Endothelial cell of umbilical vein (primary cell): ENCODE measurements around the gene RNF157. TPM values are rescaled to one million over a fixed set of nuclear protein-coding genes. Genes with fewer than 3 reads are reported as not detected.

Source experiments
- BruUV-seq: library from RNA; stranded (reverse); fragments of 400-500 nt; replicated peaks from 2 replicates; lab custom pipeline; 2021; lab: Mats Ljungman, UMichigan
- CTCF ChIA-PET: fragments of 300-600, 350-600 bp; sonication (Branson Sonifier 250); formaldehyde crosslinking; loops from one replicate; lab custom pipeline; 2021; ENCODE audit warnings: antibody characterized with exemption, inconsistent platforms; lab: Charles Lee
- POLR2A ChIA-PET: fragments of 300-600, 350-600 bp; sonication (Branson Sonifier 250); formaldehyde crosslinking; loops from one replicate; lab custom pipeline; 2021; ENCODE audit warnings: antibody characterized with exemption, inconsistent platforms; lab: Charles Lee
- DNase-seq: peaks from one replicate; pipeline ENCODE4 v3.0.0-alpha.2; 2011; ENCODE audit warnings: low read depth, low spot score
- FAIRE-seq: peaks from 2 replicates; lab custom pipeline; 2011; peaks lifted over from hg19 to GRCh38; lab: Jason Lieb, UNC
- H2AFZ ChIP-seq: 2 replicates; pipeline ENCODE4 v1.6.0; 2012; ENCODE audit warnings: low read depth, low read length, control low read depth, inconsistent platforms
- H3K27ac ChIP-seq: 2 replicates; pipeline ENCODE4 v1.5.1; 2011; ENCODE audit warnings: low read depth, mild to moderate bottlenecking, control low read depth, low read length, moderate library complexity; ENCODE audit not compliant: insufficient read depth
- H3K27me3 ChIP-seq, 2 experiments: 2 replicates each; pipeline versions ENCODE4 v1.6.0 to v1.6.1; 2011; ENCODE audit warnings: low read length in 2 of 2, mixed read lengths in 1 of 2; ENCODE audit not compliant: control insufficient read depth in 2 of 2, insufficient read depth in 2 of 2
- H3K36me3 ChIP-seq, 2 experiments: 2 replicates in 1 of 2; 3 replicates in 1 of 2; pipeline ENCODE4 v1.5.1; 2011; ENCODE audit warnings: low read length in 2 of 2, mild to moderate bottlenecking in 1 of 2, moderate library complexity in 1 of 2; ENCODE audit not compliant: control insufficient read depth in 2 of 2, insufficient read depth in 2 of 2; ENCODE audit errors: extremely low read depth in 1 of 2
- H3K4me1 ChIP-seq: 3 replicates; pipeline ENCODE4 v1.5.1; 2011; ENCODE audit warnings: mild to moderate bottlenecking, low read length; ENCODE audit not compliant: control insufficient read depth, insufficient read depth; ENCODE audit errors: extremely low read depth
- H3K4me2 ChIP-seq: 2 replicates; pipeline ENCODE4 v1.6.1; 2011; ENCODE audit warnings: low read length, control low read depth, mixed read lengths; ENCODE audit not compliant: insufficient read depth
- H3K4me3 ChIP-seq, 3 experiments: fragments of 200-600 bp in 1 of 3; sonication (generic), shearing (Covaris generic) in 1 of 3; replicated peaks in 1 of 3; 2 replicates each; pipeline ENCODE4 v1.5.1; 2011 to 2016; ENCODE audit warnings: control low read depth in 3 of 3, low read length in 3 of 3, mild to moderate bottlenecking in 2 of 3, inconsistent platforms in 1 of 3, low read depth in 1 of 3, moderate library complexity in 1 of 3; ENCODE audit not compliant: insufficient read depth in 1 of 3
- H3K79me2 ChIP-seq: 2 replicates; pipeline ENCODE4 v1.6.0; 2012; ENCODE audit warnings: low read length, inconsistent platforms; ENCODE audit not compliant: control insufficient read depth, insufficient read depth
- H3K9ac ChIP-seq: replicated peaks from 2 replicates; pipeline ENCODE3; 2011; ENCODE audit warnings: low read length, control low read depth; ENCODE audit not compliant: insufficient read depth; ENCODE audit errors: extremely low read depth
- H3K9me1 ChIP-seq: replicated peaks from 3 replicates; pipeline ENCODE4 v1.6.0; 2011; ENCODE audit warnings: mild to moderate bottlenecking, low read length; ENCODE audit not compliant: control insufficient read depth, insufficient read depth; ENCODE audit errors: extremely low read depth
- H3K9me3 ChIP-seq: replicated peaks from 2 replicates; pipeline ENCODE4 v1.5.1; 2012; ENCODE audit warnings: low read length, inconsistent platforms; ENCODE audit not compliant: control insufficient read depth, insufficient read depth
- H4K20me1 ChIP-seq: replicated peaks from 2 replicates; pipeline ENCODE3; 2011; ENCODE audit warnings: mild to moderate bottlenecking, low read length; ENCODE audit not compliant: control insufficient read depth, insufficient read depth; ENCODE audit errors: extremely low read depth
- EZH2 ChIP-seq: IDR thresholded peaks from 2 replicates; pipeline ENCODE4 v1.6.1; 2012; ENCODE audit warnings: borderline replicate concordance, low read depth, mild to moderate bottlenecking, moderate library complexity, low read length, inconsistent platforms; ENCODE audit not compliant: severe bottlenecking
- FOS ChIP-seq: IDR thresholded peaks from 2 replicates; pipeline ENCODE4 v1.6.1; 2011; ENCODE audit warnings: mild to moderate bottlenecking, low read length, moderate library complexity, borderline replicate concordance; ENCODE audit not compliant: insufficient read depth
- GATA2 ChIP-seq: IDR thresholded peaks from 2 replicates; pipeline ENCODE4 v1.7.0; 2011; ENCODE audit warnings: low read depth, mild to moderate bottlenecking, moderate library complexity, mixed read lengths, low read length; ENCODE audit not compliant: insufficient read length, insufficient read depth
- JUN ChIP-seq: IDR thresholded peaks from 2 replicates; pipeline ENCODE4 v1.6.1; 2011; ENCODE audit warnings: borderline replicate concordance, low read depth; ENCODE audit not compliant: insufficient read length, insufficient read depth
- MYC ChIP-seq: IDR thresholded peaks from one replicate; pipeline ENCODE4 v1.6.1; 2011; ENCODE audit warnings: mild to moderate bottlenecking, low read depth, low read length
- POLR2A ChIP-seq: IDR thresholded peaks from 2 replicates; pipeline ENCODE4 v1.6.1; 2012; ENCODE audit warnings: low read depth, mild to moderate bottlenecking, control low read depth, low read length
- POLR2AphosphoS5 ChIP-seq: IDR thresholded peaks from 2 replicates; pipeline ENCODE4 v1.6.1; 2012; ENCODE audit warnings: low read depth, mild to moderate bottlenecking, control low read depth, low read length, moderate library complexity; ENCODE audit not compliant: insufficient read depth
- dilution Hi-C: fragments of 300-500 bp; cut with MboI; formaldehyde crosslinking; loops from one replicate; pipeline ENCODE4 v1.15.0; 2019; ENCODE audit warnings: low sequenced_read_pairs; ENCODE audit not compliant: extremely low pct_ligation_motif_present
- intact Hi-C: fragments of 100-400 bp; cut with micrococcal nuclease; formaldehyde crosslinking; loops from one replicate; pipeline ENCODE4 v1.10.0; 2022
- polyA plus RNA-seq, 4 experiments: library from polyadenylated mRNA; depleted of rRNA in 3 of 4; stranded (reverse) in 3 of 4; unstranded in 1 of 4; fragments of >200 nt; gene quantifications; 2 replicates each; pipeline versions ENCODE4 v1.2.1 to v1.2.3, GENCODE V29; 2011 to 2012; ENCODE audit warnings: missing spikeins in 1 of 4
- total RNA-seq: library from RNA; stranded (reverse); gene quantifications from 2 replicates; pipeline ENCODE4 v1.2.3, GENCODE V29; 2021
- TF ChIP-seq, protein P1 (sequence below), 2 donors: IDR thresholded peaks; 1 replicate in 1 of 2; 2 replicates in 1 of 2; pipeline ENCODE4 v1.5.1; 2011; ENCODE audit warnings: low read length in 2 of 2, mild to moderate bottlenecking in 2 of 2, moderate library complexity in 2 of 2, control low read depth in 1 of 2, inconsistent platforms in 1 of 2, low read depth in 1 of 2; ENCODE audit not compliant: insufficient read depth in 1 of 2; ENCODE audit errors: extremely low read depth in 1 of 2
- TF ChIP-seq, protein P2 (sequence below): IDR thresholded peaks from 2 replicates; pipeline ENCODE4 v1.6.1; 2011; ENCODE audit not compliant: insufficient read depth, insufficient read length

RNF157 gene
- total and polyA plus RNA-seq, 2 donors (not counting 3 experiments of a cell fraction or from before 2014, with no cell fraction given), result 0.07 to 0.86 TPM

DNA sequence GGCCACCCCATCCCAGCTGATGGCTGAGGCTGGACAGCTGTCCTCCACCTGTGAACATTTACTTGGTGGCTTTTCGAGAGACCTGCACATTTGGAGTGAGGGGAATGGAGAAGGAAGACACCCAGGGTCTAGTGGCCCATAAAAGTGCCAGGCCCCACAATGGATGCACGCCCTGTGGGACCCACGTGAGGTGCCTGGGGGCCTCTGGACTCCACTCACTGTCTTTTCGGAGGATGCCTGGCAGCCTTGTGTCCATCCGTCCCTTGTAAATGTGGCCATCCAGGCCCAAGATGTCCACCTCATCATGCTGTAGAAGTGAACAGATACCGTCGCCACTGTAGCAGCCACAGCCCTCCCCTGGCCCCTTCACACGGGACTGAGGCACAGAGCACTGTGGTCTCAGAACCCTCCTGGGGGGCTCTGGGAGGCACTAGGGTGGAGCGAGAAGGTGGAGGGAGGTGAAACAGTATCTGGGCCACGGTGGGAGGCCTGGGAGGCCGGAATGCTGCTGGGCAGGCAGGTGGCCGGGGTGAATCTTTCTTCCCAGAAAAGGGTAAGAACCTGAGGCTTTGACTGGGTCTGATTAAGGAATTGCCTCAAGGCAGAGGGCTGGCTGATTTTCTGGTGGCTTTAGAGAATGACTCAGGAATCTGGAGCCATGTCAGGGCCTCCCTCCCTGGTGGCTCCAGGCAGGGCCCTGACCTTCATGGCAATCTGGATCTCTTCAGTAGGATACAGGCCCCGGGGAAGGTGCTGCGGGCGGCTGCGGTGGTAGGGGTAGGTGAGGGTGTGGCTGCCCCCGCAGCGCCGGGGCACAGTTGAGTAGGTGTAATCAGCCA is 36.4 kb upstream of the RNF157 start:
- DNase-seq, result no peak
- TF ChIP-seq MYC, result no peak
- no peak for TF ChIP-seq FOS
- TF ChIP-seq, protein P1, sequence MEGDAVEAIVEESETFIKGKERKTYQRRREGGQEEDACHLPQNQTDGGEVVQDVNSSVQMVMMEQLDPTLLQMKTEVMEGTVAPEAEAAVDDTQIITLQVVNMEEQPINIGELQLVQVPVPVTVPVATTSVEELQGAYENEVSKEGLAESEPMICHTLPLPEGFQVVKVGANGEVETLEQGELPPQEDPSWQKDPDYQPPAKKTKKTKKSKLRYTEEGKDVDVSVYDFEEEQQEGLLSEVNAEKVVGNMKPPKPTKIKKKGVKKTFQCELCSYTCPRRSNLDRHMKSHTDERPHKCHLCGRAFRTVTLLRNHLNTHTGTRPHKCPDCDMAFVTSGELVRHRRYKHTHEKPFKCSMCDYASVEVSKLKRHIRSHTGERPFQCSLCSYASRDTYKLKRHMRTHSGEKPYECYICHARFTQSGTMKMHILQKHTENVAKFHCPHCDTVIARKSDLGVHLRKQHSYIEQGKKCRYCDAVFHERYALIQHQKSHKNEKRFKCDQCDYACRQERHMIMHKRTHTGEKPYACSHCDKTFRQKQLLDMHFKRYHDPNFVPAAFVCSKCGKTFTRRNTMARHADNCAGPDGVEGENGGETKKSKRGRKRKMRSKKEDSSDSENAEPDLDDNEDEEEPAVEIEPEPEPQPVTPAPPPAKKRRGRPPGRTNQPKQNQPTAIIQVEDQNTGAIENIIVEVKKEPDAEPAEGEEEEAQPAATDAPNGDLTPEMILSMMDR (IDR thresholded peaks at IDR 0.05; ENCODE audit: extremely low read depth in 1 of 2, insufficient read depth in 1 of 2, low read depth in 1 of 2, low read length in 2 of 2), result no peak
- no peak for TF ChIP-seq POLR2AphosphoS5
- TF ChIP-seq, protein P2, sequence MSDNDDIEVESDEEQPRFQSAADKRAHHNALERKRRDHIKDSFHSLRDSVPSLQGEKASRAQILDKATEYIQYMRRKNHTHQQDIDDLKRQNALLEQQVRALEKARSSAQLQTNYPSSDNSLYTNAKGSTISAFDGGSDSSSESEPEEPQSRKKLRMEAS, result no peak
- no peak for TF ChIP-seq POLR2A
- no peak for TF ChIP-seq GATA2
- no peak for TF ChIP-seq JUN
- TF ChIP-seq EZH2, result no peak
- H3K79me2 ChIP-seq, result no peaks in the 10 kb centered on the region

More for the DNA sequence above, 36.4 kb upstream of the RNF157 start:
- H3K36me3 ChIP-seq, result peaks cover 0 to 2% of the 10 kb centered on the region in 2 experiments
- no peaks in the 10 kb centered on the region for H3K9me1 ChIP-seq
- no peaks in the 10 kb centered on the region for H4K20me1 ChIP-seq
- H3K27ac ChIP-seq, result no peak overlapping the region
- no peaks in the 10 kb centered on the region for H3K9me3 ChIP-seq
- no TSS peak for BruUV-seq
- no peak overlapping the region for H2AFZ ChIP-seq
- FAIRE-seq, result no peak
- H3K27me3 ChIP-seq, result no peaks in the 10 kb centered on the region
- H3K4me2 ChIP-seq, result no peak overlapping the region
- no peak overlapping the region for H3K9ac ChIP-seq
- H3K4me3 ChIP-seq, result no peak overlapping the region
- intact Hi-C loops (loop anchor here (5.0 to 10.0 kb wide), 2 partner anchors 244 to 262 kb away; no protein-coding TSS in a partner anchor), dilution Hi-C loops (no loop called here)
- H3K4me1 ChIP-seq, result no peaks in the 10 kb centered on the region
- ChIA-PET POLR2A (no interaction called here), CTCF (interaction anchor here (14.1 kb wide), 1 partner anchor 155 kb away, joined by 320 read pairs; no protein-coding TSS in a partner anchor)
